Measurements from ENCODE around the gene PTPRD.

- TF ChIP-seq CTCF (IDR thresholded peaks at IDR 0.05) (no peak), RELA (CRISPR knock-in tag; IDR thresholded peaks at IDR 0.05; ENCODE audit: borderline replicate concordance) (no peak), IRF1 (CRISPR knock-in tag; IDR thresholded peaks at IDR 0.05) (no peak), E2F5 (CRISPR knock-in tag; IDR thresholded peaks at IDR 0.05) (no peak), ESRRA (CRISPR knock-in tag; IDR thresholded peaks at IDR 0.05; ENCODE audit: borderline replicate concordance) (no peak), ZNF263 (CRISPR knock-in tag; IDR thresholded peaks at IDR 0.05; ENCODE audit: low read depth) (no peak), USF2 (CRISPR knock-in tag; IDR thresholded peaks at IDR 0.05) (no peak), MAX (CRISPR knock-in tag; IDR thresholded peaks at IDR 0.05) (no peak), NFE2L1 (CRISPR knock-in tag; IDR thresholded peaks at IDR 0.05) (no peak)
Measured at GRCh38 chr9:9973062-9973461, 639.7 kb downstream of the PTPRD start.
